Measurements from ENCODE around the gene NDOR1. TPM values are rescaled to one million over a fixed set of nuclear protein-coding genes. Genes with fewer than 3 reads are reported as not detected.

Gene NDOR1
- total RNA-seq, 6 donors from 2014 or later, result 7.7 to 54.5 (median 18.5) TPM

DNA sequence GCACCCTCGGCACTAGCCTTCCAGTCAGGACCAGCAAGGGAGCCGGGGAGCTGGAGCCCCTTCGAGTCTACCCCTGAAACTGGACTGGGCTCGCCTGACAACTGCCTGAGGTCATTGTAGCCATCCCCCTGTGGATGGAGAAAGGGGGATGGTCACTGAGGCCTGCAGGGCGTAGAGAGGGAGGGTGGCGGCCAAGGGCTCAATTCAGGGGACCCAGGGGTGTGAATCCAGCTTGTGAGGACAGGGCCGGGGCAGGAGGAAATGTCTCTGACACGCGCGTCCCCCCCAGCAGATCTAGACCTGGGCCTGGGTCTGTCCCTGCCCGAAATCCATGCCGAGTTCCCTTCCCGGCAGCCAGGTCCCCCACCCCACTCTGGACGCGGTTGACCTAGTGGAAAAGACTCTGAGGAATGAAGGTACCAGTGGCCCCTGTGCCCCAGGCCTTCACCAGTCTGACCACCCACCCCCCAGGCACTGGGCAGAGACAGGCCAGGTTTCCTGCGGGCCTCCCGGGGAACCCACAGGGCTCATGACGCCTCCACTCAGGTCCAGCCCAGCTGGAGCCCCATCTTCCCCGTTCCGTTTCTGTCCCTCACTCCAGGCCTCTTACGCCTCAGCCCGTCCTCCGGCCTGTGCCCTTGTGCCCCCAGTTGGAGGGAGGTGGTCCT, 26.0 kb downstream of the NDOR1 start:
- Histone ChIP-seq H3K27me3 (peaks cover 0 to 34% (median 4%) of the 10 kb centered on the region in 4 donors), H3K4me3 (no peak overlapping the region), H3K9me3 (no peaks in the 10 kb centered on the region), H3K4me1 (peaks cover 8 to 31% (median 25%) of the 10 kb centered on the region in 4 donors), H3K36me3 (no peaks in the 10 kb centered on the region), H3K27ac (no peak overlapping the region)
- WGBS, 2 donors, result 87 to 89% methylated on average over 15 to 19 of the region's 23 CpGs
- TF ChIP-seq CTCF (IDR thresholded peaks at IDR 0.05), result no peak
- DNase-seq (peak in 1 of 2 donors; percentile 52), ATAC-seq (ENCODE audit: low FRiP score in 2 of 2) (no peak)

- ATAC-seq (ENCODE audit: low FRiP score in 2 of 2) (no peak), DNase-seq (peak in 1 of 2 donors; percentile 56)
- no peaks in the 10 kb centered on the region for H3K36me3 ChIP-seq
- WGBS, 2 donors, result 61 to 80% methylated on average over 2 to 10 of the region's 10 CpGs
- no peak overlapping the region for H3K27ac ChIP-seq
- TF ChIP-seq POLR2A (IDR thresholded peaks at IDR 0.05) (no peak), EP300 (IDR thresholded peaks at IDR 0.05) (no peak), CTCF (IDR thresholded peaks at IDR 0.05) (no peak), POLR2AphosphoS5 (IDR thresholded peaks at IDR 0.05) (no peak)
- no peaks in the 10 kb centered on the region for H3K9me3 ChIP-seq
- no peak overlapping the region for H3K4me3 ChIP-seq
- H3K27me3 ChIP-seq, result peaks cover 0 to 34% (median 4%) of the 10 kb centered on the region in 4 donors
- H3K4me1 ChIP-seq, result peaks cover 14 to 31% (median 26%) of the 10 kb centered on the region in 4 donors
Measured at GRCh38 chr9:137232101-137232500, 26.6 kb downstream of the NDOR1 start.

- Histone ChIP-seq H3K27ac (no peak overlapping the region), H3K36me3 (no peaks in the 10 kb centered on the region), H3K4me3 (no peak overlapping the region), H3K9me3 (no peaks in the 10 kb centered on the region), H3K4me1 (peaks cover 14 to 31% (median 24%) of the 10 kb centered on the region in 4 donors), H3K27me3 (peaks cover 0 to 34% (median 4%) of the 10 kb centered on the region in 4 donors)
- DNase-seq, result peak in 1 of 2 donors; percentile 74
- TF ChIP-seq EP300 (IDR thresholded peaks at IDR 0.05) (no peak), CTCF (IDR thresholded peaks at IDR 0.05) (no peak), POLR2AphosphoS5 (IDR thresholded peaks at IDR 0.05) (no peak), POLR2A (IDR thresholded peaks at IDR 0.05) (no peak)
- no peak for ATAC-seq (ENCODE audit: low FRiP score in 2 of 2)
- WGBS, 2 donors, result 71 to 72% methylated on average over 13 to 24 of the region's 24 CpGs
Measured at GRCh38 chr9:137232510-137232909, 27.0 kb downstream of the NDOR1 start.

DNA sequence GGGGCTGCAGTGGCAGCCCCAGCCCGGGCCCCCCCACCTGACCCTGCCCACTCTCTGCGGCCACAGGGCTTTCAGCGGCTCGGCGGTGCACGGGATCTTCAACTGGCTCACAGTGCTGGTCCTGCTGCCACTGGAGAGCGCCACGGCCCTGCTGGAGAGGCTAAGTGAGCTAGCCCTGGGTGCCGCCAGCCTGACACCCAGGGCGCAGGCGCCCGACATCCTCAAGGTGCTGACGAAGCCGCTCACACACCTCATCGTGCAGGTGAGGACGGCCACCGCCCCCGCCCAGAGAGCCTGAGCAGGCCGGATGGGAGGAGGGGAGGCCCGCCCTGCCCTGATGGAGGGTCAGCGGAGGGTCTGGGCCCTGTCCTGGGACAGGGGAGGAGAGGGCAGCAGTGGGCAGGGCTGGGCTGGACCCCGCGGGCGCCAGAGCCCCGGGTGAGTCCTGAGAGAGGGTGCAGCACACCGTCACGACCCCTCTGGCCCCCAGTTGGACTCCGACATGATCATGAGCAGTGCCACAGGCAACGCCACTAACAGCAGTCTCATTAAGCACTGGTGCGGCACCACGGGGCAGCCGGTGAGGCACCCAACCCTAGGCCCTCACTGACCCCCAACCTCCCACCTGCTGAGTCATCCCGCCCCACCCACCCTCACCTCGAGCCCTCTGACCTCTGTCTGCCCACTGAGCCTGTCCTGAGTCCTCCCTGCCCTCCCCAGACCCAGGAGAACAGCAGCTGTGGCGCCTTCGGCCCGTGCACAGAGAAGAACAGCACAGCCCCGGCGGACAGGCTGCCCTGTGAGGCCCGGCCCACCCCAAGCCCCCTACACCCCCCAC, 27.9 kb downstream of the NDOR1 start:
- H3K36me3 ChIP-seq, result no peaks in the 10 kb centered on the region
- H3K4me3 ChIP-seq, result no peak overlapping the region
- H3K9me3 ChIP-seq, result no peaks in the 10 kb centered on the region
- peaks cover 14 to 30% (median 17%) of the 10 kb centered on the region in 4 donors for H3K4me1 ChIP-seq
- 78 to 80% methylated on average over 1 to 32 of the region's 40 CpGs for WGBS, 2 donors
- DNase-seq (no peak), ATAC-seq (ENCODE audit: low FRiP score in 2 of 2) (no peak)
- TF ChIP-seq CTCF (IDR thresholded peaks at IDR 0.05), result no peak
- TF ChIP-seq EP300 (IDR thresholded peaks at IDR 0.05), result no peak
- TF ChIP-seq POLR2AphosphoS5 (IDR thresholded peaks at IDR 0.05), result no peak
- TF ChIP-seq POLR2A (IDR thresholded peaks at IDR 0.05), result no peak
- H3K27ac ChIP-seq, result no peak overlapping the region
- H3K27me3 ChIP-seq, result peaks cover 0 to 34% (median 4%) of the 10 kb centered on the region in 4 donors
